ENCODE measurements around the gene ABI2. TPM values are rescaled to one million over a fixed set of nuclear protein-coding genes. Genes with fewer than 3 reads are reported as not detected.

ABI2 gene
- polyA plus RNA-seq, 1 experiment, result 42.5 TPM

DNA sequence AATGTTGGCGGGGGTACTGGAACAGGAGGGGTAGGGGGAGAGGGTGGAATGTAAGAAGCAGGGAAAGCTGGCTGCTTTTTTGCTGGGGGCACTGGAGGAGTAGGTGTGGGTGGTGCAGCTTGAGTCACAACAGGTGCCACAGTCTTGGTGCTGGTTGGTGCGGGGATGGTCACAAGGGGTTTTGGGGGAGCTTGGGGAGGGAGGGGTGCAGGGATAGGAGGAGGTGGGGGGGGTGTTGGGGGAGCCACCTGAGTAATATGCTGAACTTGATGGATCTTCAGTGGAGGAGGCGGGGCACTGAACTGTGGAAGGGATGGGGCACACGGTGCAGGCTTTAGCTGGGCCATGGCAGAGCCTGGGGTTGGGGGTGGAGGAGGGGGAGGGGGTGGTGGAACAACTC lies 112.5 kb downstream of the ABI2 start:
- ChIA-PET POLR2A (no interaction called here), CTCF (no interaction called here)
- TF ChIP-seq, protein P1, sequence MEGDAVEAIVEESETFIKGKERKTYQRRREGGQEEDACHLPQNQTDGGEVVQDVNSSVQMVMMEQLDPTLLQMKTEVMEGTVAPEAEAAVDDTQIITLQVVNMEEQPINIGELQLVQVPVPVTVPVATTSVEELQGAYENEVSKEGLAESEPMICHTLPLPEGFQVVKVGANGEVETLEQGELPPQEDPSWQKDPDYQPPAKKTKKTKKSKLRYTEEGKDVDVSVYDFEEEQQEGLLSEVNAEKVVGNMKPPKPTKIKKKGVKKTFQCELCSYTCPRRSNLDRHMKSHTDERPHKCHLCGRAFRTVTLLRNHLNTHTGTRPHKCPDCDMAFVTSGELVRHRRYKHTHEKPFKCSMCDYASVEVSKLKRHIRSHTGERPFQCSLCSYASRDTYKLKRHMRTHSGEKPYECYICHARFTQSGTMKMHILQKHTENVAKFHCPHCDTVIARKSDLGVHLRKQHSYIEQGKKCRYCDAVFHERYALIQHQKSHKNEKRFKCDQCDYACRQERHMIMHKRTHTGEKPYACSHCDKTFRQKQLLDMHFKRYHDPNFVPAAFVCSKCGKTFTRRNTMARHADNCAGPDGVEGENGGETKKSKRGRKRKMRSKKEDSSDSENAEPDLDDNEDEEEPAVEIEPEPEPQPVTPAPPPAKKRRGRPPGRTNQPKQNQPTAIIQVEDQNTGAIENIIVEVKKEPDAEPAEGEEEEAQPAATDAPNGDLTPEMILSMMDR (IDR thresholded peaks at IDR 0.05; ENCODE audit: low read depth, low read length), result no peak
- Histone ChIP-seq H3K4me3 (ENCODE audit: low read depth, low read length) (no peak overlapping the region), H3K9me3 (ENCODE audit: control insufficient read depth, insufficient read depth, low read length) (no peaks in the 10 kb centered on the region), H3K27ac (ENCODE audit: low read depth, low read length) (no peak overlapping the region), H3K27me3 (ENCODE audit: control insufficient read depth, insufficient read depth, low read length) (no peaks in the 10 kb centered on the region)
- DNase-seq (ENCODE audit: low read depth, low spot score), result no peak

DNA sequence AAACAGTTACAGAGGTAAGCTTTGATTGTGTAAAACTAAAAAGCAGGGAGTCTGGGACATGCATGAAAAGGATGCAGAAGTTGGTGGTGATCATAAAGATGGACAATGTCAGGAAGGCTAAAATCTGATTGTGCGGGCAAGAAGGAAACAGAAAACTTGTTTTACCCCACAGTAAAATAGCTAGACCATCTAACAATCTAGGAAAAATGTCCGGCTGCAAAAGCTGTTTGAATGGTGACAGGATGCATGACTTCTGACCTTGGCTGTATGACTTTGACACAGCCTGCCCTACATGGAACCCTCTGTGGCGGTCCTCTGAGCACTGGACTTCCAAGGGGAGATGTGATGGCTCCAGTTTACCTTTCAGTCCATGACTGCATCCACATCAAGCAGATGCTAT lies 113.3 kb downstream of the ABI2 start:
- Histone ChIP-seq H3K27me3 (ENCODE audit: control insufficient read depth, insufficient read depth, low read length) (no peaks in the 10 kb centered on the region), H3K4me3 (ENCODE audit: low read depth, low read length) (no peak overlapping the region), H3K27ac (ENCODE audit: low read depth, low read length) (no peak overlapping the region), H3K9me3 (ENCODE audit: control insufficient read depth, insufficient read depth, low read length) (no peaks in the 10 kb centered on the region)
- TF ChIP-seq, protein P1 (IDR thresholded peaks at IDR 0.05; ENCODE audit: low read depth, low read length), result no peak
- POLR2A ChIA-PET, result interaction anchor here (0.6 kb wide), 1 partner anchor 17 kb away, joined by 5 read pairs; no protein-coding TSS in a partner anchor
- DNase-seq (ENCODE audit: low read depth, low spot score), result no peak
- CTCF ChIA-PET, result no interaction called here

DNA sequence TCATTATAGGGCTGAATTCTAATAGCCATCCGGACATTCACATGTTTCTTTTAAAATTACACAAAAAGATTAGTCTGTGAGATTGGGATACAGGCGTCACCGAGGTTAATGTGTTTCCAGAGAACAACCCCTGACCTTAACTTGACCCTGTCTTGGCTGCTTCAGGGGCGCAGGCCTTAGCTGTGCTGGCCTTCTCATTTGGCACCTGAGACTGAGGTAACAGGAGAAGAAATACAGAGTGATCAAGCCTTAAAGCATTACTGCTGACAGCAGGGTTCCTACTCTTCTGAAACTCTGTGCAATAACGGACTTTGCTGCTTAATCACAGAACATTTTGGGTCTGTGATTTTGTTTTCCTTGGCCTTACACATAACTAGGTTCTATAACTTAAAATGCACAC lies 114.3 kb downstream of the ABI2 start:
- H3K4me3 ChIP-seq (ENCODE audit: low read depth, low read length), result no peak overlapping the region
- POLR2A ChIA-PET, result no interaction called here
- H3K27me3 ChIP-seq (ENCODE audit: control insufficient read depth, insufficient read depth, low read length), result no peaks in the 10 kb centered on the region
- TF ChIP-seq, protein P1 (IDR thresholded peaks at IDR 0.05; ENCODE audit: low read depth, low read length), result no peak
- no peaks in the 10 kb centered on the region for H3K9me3 ChIP-seq (ENCODE audit: control insufficient read depth, insufficient read depth, low read length)
- no peak overlapping the region for H3K27ac ChIP-seq (ENCODE audit: low read depth, low read length)
- no peak for DNase-seq (ENCODE audit: low read depth, low spot score)
- CTCF ChIA-PET, result no interaction called here

DNA sequence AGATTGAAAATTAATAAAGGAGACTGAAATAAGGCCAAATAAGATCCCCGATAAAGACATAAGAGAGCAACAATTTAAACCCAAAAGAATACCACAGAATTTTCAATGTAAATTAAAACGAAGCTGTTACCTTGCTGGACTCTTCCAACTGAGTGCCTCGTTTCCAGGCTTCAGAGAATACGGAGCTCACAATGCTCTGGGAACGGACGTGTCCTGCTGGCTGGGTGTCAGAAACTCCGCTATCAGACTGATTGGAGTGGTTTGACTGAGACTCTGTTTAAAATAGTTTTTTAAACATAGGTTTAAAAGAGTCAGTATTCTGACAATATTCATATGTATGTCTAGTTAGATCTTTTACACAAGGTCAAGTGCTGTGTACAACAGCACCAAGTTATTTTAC lies 116.5 kb downstream of the ABI2 start:
- TF ChIP-seq, protein P1 (IDR thresholded peaks at IDR 0.05; ENCODE audit: low read depth, low read length), result no peak
- Histone ChIP-seq H3K4me3 (ENCODE audit: low read depth, low read length) (no peak overlapping the region), H3K9me3 (ENCODE audit: control insufficient read depth, insufficient read depth, low read length) (no peaks in the 10 kb centered on the region), H3K27me3 (ENCODE audit: control insufficient read depth, insufficient read depth, low read length) (no peaks in the 10 kb centered on the region), H3K27ac (ENCODE audit: low read depth, low read length) (no peak overlapping the region)
- CTCF ChIA-PET, result interaction anchor here (1.2 kb wide), 1 partner anchor 10 kb away, joined by 3 read pairs; no protein-coding TSS in a partner anchor
- no peak for DNase-seq (ENCODE audit: low read depth, low spot score)
- POLR2A ChIA-PET, result no interaction called here

DNA sequence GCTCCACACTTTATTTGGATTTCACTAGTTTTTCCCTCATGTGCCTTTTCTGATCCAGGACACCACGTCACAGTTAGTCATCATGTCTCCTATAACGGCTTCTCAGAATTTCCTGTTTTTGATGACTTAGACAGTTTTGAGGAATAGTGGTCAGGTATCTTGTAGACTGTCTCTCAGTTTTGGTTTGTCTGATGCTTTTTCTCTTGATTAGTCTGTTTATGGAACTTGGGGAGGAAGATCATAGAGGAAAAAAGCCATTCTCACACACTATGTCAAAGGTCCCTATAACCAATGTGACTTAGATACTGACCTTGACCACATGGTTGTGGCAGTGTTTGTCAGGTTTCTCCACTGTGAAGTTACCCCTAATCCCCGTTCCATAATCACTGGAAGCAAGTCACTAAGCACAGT lies 117.9 kb downstream of the ABI2 start:
- ChIA-PET CTCF (interaction anchor here (0.6 to 0.7 kb wide), 2 partner anchors 31 to 274 kb away, joined by 3 read pairs; no protein-coding TSS in a partner anchor), POLR2A (interaction anchor here (0.7 kb wide), 1 partner anchor 195 kb away, joined by 3 read pairs; no protein-coding TSS in a partner anchor)
- H3K27me3 ChIP-seq (ENCODE audit: control insufficient read depth, insufficient read depth, low read length), result no peaks in the 10 kb centered on the region
- no peaks in the 10 kb centered on the region for H3K9me3 ChIP-seq (ENCODE audit: control insufficient read depth, insufficient read depth, low read length)
- no peak overlapping the region for H3K27ac ChIP-seq (ENCODE audit: low read depth, low read length)
- H3K4me3 ChIP-seq (ENCODE audit: low read depth, low read length), result no peak overlapping the region
- TF ChIP-seq, protein P1 (IDR thresholded peaks at IDR 0.05; ENCODE audit: low read depth, low read length), result no peak
- DNase-seq (ENCODE audit: low read depth, low spot score), result no peak
